ENCODE results near the gene ABTB2.
"Not testable (repeated sequence)": the region's sequence is repeated elsewhere in the genome, so short reads cannot be mapped to it uniquely, and the experiment has no call there.

ABTB2 gene

DNA sequence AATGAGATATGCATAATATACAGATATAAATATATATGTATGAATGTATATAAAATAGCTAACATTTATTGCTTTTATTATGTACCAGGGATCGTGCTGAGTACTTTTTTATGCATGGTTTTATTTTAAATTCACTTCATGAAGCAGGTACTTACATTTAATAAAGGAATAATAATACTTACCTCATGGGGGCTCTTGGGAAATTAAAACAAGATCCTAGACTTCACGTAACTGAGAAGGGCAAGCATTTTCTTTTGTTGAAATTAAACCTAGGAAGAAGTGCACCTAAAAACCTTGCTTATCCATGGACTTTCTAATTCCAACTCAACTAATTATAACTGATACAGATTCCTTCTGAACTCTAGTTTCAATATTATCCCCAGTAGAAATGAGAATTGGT lies 40.0 kb upstream of the ABTB2 start:
- H3K4me3 ChIP-seq (ENCODE audit: control insufficient read depth, low read depth, low read length), result no peak overlapping the region
- TF ChIP-seq, protein P1, sequence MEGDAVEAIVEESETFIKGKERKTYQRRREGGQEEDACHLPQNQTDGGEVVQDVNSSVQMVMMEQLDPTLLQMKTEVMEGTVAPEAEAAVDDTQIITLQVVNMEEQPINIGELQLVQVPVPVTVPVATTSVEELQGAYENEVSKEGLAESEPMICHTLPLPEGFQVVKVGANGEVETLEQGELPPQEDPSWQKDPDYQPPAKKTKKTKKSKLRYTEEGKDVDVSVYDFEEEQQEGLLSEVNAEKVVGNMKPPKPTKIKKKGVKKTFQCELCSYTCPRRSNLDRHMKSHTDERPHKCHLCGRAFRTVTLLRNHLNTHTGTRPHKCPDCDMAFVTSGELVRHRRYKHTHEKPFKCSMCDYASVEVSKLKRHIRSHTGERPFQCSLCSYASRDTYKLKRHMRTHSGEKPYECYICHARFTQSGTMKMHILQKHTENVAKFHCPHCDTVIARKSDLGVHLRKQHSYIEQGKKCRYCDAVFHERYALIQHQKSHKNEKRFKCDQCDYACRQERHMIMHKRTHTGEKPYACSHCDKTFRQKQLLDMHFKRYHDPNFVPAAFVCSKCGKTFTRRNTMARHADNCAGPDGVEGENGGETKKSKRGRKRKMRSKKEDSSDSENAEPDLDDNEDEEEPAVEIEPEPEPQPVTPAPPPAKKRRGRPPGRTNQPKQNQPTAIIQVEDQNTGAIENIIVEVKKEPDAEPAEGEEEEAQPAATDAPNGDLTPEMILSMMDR (conservative IDR thresholded peaks at IDR 0.05; ENCODE audit: control insufficient read depth, insufficient read depth, low read depth, low read length), result no peak
- DNase-seq (ENCODE audit: low read depth), result no peak

DNA sequence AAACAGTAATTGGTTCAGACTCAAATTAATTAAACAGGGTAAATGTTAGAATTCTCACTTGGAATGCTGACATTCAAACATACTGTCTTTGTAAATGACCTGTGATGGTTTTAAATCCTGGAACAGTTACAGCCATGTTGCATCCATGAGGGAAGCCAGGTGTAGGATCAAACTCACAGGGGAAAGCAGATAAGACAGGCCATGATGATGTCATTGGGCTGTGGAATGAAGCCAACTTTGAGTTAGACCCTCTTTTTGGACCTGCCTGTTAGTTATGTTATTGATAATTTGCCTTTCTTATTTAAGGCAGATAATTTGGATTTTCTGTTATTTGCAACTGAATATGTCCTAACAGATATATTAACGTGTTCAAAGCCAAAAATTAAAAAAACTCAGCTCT lies 39.3 kb upstream of the ABTB2 start:
- no peak overlapping the region for H3K4me3 ChIP-seq (ENCODE audit: control insufficient read depth, low read depth, low read length)
- TF ChIP-seq, protein P1 (conservative IDR thresholded peaks at IDR 0.05; ENCODE audit: control insufficient read depth, insufficient read depth, low read depth, low read length), result no peak
- DNase-seq (ENCODE audit: low read depth), result no peak

DNA sequence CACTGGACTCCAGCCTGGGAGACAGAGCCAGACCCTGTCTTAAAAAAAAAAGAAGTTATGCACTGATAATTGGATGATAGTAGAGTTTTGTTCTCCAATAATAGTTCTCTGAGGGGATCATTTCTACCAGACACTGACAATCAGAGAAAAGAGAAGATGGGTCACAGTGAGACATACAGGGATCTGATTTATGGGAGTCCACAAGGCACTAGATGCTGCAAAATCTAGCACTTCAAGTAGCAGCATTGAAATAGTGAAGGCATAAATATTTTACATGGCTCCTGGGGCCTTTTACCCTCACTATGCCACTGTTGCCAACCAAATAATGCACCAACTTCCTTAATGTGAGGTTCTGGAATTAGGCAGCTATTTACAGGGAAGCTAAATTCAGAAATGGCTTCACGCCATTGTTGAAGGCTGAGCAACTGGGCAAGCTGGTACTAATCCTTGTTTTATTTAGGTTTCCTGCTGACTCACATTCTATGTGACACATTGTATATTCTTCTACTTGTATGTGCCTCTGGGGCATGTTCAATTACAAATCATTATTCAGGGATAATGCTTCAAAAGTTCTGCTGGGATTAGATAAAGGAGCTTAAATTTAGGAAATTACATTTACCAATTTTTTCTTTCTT lies 38.2 kb upstream of the ABTB2 start:
- H3K4me3 ChIP-seq (ENCODE audit: control insufficient read depth, low read depth, low read length), result no peak overlapping the region
- DNase-seq (ENCODE audit: low read depth), result peak; percentile 57
- TF ChIP-seq, protein P1 (conservative IDR thresholded peaks at IDR 0.05; ENCODE audit: control insufficient read depth, insufficient read depth, low read depth, low read length), result no peak

DNA sequence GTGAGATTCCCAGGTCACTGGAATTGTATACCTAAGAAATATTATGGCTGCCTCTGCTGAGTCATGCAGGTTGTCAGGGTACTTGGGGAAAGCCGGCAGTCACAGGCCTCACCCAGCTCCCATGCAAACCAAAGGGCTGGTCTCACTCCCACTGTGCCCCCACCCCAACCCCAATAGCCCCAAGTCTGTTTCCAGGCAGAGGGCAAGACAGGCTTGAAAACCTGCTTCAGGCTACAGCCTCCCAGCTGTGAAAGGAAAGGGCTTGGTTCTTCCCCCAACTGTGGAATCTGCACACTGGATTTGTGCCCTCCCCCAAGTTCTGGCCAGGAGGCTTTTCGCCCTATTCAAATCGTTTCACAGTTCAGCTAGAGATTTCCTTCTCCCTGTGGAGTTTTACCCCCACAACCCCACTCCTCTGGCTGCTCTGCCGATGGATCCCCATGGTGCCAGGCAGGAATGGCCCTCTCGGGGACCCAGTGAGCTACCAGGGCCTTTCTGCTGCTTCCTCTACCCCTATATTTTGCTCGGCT lies 37.0 kb upstream of the ABTB2 start:
- no peak overlapping the region for H3K4me3 ChIP-seq (ENCODE audit: control insufficient read depth, low read depth, low read length)
- TF ChIP-seq, protein P1 (conservative IDR thresholded peaks at IDR 0.05; ENCODE audit: control insufficient read depth, insufficient read depth, low read depth, low read length), result no peak
- no peak for DNase-seq (ENCODE audit: low read depth)

DNA sequence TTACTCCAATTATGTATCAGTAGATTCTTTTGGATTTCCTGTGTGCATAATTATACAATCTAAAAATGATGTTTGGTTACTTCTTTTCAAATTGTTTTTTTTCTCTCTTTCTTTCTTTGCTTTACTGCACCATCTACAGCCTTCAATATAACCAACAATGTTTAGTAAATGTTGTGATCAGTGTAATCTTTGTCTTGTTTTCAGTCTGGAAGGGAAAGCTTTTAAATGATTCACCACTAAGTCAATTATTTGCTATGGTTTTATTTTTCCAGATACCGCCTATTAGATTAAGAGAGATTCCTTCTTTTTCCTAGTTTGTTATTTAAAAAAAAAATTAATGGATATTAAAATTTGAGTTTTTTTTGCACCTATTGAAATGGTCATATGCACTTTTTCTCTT lies 29.8 kb upstream of the ABTB2 start:
- H3K4me3 ChIP-seq (ENCODE audit: control insufficient read depth, low read depth, low read length), result no peak overlapping the region
- no peak for DNase-seq (ENCODE audit: low read depth)
- TF ChIP-seq, protein P1 (conservative IDR thresholded peaks at IDR 0.05; ENCODE audit: control insufficient read depth, insufficient read depth, low read depth, low read length), result no peak

DNA sequence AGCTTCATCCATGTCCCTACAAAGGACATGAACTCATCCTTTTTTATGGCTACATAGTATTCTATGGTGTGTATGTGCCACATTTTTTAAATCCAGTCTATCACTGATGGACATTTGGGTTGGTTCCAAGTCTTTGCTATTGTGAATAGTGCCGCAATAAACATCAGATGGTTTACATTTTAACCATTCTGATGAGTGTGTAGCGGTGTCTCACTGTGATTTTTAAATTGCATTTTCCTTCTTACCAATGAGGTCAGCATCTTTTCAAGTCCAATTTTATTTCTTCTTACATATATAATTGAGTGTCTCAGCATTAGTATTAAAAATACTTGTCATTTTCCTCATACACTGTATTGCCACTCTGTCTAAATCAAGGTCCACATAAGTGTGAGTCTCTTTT lies 28.5 kb upstream of the ABTB2 start:
- DNase-seq (ENCODE audit: low read depth); H3K4me3 ChIP-seq (ENCODE audit: control insufficient read depth, low read depth, low read length): not testable (repeated sequence)

DNA sequence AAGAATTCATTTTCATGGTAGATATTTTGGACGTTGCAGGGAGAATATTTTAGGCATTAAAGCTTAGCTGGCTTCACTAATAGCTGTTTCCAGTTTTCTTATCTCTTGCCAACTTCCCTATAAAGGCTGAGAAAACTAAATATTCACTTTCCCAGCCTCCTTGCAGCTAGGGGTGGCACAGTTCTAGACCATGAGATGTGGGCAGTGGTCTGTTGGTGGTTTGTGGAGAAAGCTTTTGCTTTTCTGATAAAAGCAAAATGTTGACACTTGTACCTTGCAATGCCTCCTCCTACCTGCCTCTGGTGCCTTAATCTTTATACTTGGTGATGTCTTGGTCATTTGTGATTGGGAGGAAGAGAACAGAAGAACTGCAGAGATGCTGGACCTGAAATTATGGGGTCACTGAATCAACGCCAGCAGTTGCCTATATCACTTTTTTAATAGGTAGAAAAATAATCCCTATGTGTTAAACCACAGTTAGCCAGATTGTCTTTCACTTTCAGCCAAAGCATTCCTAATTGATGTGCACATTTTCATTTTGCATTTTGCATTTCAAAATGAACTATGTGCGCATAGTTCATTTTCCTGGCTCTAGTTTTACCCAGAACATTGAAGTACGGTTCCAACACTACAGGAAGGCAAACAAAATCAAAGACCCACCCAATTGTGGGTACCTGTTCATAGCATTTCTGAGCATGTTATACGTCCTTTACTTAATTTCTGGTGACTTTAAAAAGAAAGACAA lies 24.9 kb upstream of the ABTB2 start:
- DNase-seq (ENCODE audit: low read depth), result no peak
- TF ChIP-seq, protein P1 (conservative IDR thresholded peaks at IDR 0.05; ENCODE audit: control insufficient read depth, insufficient read depth, low read depth, low read length), result no peak
- H3K4me3 ChIP-seq (ENCODE audit: control insufficient read depth, low read depth, low read length), result no peak overlapping the region
